ES-I3 (cell line): ENCODE measurements around the gene BRPF1.
"Not testable (repeated sequence)": the region's sequence is repeated elsewhere in the genome, so short reads cannot be mapped to it uniquely, and the experiment has no call there.

Experiments used
- H3K36me3 ChIP-seq: 2 replicates; pipeline ENCODE4 v1.6.1; 2013; ENCODE audit warnings: mild to moderate bottlenecking, low read length, control low read depth, moderate library complexity; ENCODE audit not compliant: insufficient read depth
- H3K4me1 ChIP-seq: 2 replicates; pipeline ENCODE4 v1.6.1; 2013; ENCODE audit warnings: mild to moderate bottlenecking, control low read depth, low read length; ENCODE audit not compliant: insufficient read depth
- H3K9ac ChIP-seq: 2 replicates; pipeline ENCODE4 v1.6.1; 2013; ENCODE audit warnings: low read depth, mild to moderate bottlenecking, low read length, moderate library complexity
- H3K9me3 ChIP-seq: 2 replicates; pipeline ENCODE4 v1.6.1; 2013; ENCODE audit warnings: mild to moderate bottlenecking, low read length, moderate library complexity; ENCODE audit not compliant: control insufficient read depth, insufficient read depth

Gene BRPF1

DNA sequence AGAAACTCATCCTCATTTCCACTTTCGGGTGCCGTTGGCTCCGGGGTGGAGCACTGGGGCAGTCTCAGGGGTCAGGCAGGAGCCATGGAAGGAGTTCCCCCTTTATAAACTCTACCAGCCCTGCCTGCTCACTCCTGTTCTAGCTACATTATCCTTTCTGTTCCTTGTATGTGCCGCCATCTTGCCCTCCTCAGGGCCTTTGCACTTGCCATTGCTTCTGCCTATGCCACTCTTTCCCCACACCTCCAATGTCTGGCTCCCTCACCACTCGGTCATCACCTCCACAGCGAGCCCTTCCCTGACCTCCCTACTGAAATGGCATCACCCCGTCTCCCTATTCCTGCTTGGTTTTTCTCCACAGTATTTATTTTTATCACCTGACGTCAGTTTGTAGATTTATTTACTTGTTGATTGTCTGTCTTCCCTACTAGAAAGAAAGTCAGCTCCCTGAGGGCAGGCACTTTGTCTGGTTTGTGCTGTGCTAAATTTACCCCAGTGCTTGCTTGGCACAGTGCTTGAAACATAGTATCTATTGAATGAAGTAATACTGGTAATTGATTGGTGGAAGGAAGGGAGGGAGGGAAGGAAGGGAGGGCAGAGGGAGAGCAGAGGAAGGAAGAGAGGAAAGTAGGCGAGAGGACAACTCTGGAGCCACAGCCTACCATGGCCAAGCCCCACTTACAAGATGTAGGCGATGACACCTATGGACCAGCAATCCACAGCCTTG, 29.4 kb downstream of the BRPF1 start:
- no peak overlapping the region for H3K9ac ChIP-seq
- 0 out of 2 replicates have a peak, but pooled peaks cover 3% of the 10 kb centered on the region for H3K36me3 ChIP-seq
- H3K9me3 ChIP-seq: no peaks in the 10 kb centered on the region
- H3K4me1 ChIP-seq: peaks cover 1% of the 10 kb centered on the region

DNA sequence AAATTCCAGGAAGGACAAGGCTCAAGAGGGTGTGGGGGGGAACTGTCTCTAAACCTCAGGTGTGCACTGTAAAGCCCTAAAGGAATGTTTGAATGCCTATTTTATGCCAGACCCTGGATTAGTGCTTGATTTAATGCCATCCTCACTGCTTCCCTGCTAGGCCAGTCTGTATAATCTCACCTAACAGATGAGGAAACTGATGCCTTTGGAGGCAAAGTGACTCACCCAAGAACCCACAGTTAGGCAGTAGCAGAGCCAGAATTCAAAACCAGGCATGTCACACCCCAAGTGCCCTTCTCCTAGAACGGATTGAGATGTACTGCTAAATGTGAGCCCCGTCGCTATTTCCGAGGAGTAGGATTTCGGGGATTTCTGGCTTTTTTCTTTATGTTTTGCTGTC, 30.4 kb downstream of the BRPF1 start:
- peaks cover 4% of the 10 kb centered on the region for H3K4me1 ChIP-seq
- H3K9me3 ChIP-seq: no peaks in the 10 kb centered on the region
- H3K9ac ChIP-seq: no peak overlapping the region
- H3K36me3 ChIP-seq: 0 out of 2 replicates have a peak, but pooled peaks cover 3% of the 10 kb centered on the region

- no peaks in the 10 kb centered on the region for H3K9me3 ChIP-seq
- H3K9ac ChIP-seq: no peak overlapping the region
- peaks cover 4% of the 10 kb centered on the region for H3K4me1 ChIP-seq
- 0 out of 2 replicates have a peak, but pooled peaks cover 3% of the 10 kb centered on the region for H3K36me3 ChIP-seq
These were observed 31.3 kb downstream of the BRPF1 start for GRCh38 chr3:9762871-9763270.

- H3K9me3 ChIP-seq: no peaks in the 10 kb centered on the region
- peaks cover 4% of the 10 kb centered on the region for H3K4me1 ChIP-seq
- H3K36me3 ChIP-seq: no peaks in the 10 kb centered on the region
- H3K9ac ChIP-seq: no peak overlapping the region
These were observed 34.3 kb downstream of the BRPF1 start for GRCh38 chr3:9765865-9766264.

DNA sequence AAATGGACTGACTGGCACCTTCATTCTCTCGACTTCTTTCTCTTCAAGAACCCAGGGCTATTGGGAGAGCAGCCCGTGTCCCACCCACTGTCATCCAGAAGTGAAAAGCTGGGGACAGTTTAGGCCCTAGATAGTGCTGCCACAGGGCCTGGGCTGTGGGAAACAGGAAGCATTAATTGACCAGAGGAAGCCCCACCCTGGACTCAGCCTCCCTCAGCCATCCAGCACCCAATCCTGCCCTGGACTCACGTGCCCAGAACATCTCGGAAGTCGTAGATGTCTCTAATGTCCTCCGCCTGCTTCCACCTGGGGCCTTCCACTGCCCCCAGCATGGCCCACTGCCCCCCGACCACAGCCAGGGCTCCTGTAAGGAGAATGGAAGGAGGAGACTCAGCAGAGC, 35.9 kb downstream of the BRPF1 start:
- no peaks in the 10 kb centered on the region for H3K9me3 ChIP-seq
- no peaks in the 10 kb centered on the region for H3K36me3 ChIP-seq
- no peak overlapping the region for H3K9ac ChIP-seq
- peaks cover 4% of the 10 kb centered on the region for H3K4me1 ChIP-seq

GRCh38 chr3:9768141-9768775, 36.7 kb downstream of the BRPF1 start:
- H3K36me3 ChIP-seq: no peaks in the 10 kb centered on the region
- no peak overlapping the region for H3K9ac ChIP-seq
- peaks cover 4% of the 10 kb centered on the region for H3K4me1 ChIP-seq
- H3K9me3 ChIP-seq: no peaks in the 10 kb centered on the region

DNA sequence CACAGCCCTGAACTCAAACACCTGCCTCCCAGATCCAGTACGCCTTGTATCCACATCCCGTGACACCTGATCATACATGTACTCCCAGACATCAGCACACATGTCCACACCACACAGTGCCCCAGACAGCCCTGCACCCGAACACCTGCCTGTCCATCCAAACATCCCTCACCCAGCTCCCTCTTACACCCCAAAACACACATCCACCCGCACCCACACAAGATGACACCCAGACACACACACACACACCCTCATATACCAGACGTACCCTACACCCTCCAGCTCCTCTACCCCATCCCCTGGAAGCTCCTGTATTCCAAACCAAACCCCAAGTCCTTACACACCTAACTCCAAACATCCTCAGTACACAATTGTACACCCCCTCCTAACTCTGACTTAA, 37.5 kb downstream of the BRPF1 start:
- Histone ChIP-seq H3K36me3 (no peaks in the 10 kb centered on the region), H3K9me3 (no peaks in the 10 kb centered on the region), H3K4me1 (peaks cover 4% of the 10 kb centered on the region), H3K9ac (peak overlapping the region; percentile 59; the same call in 1 of the 2 replicates)

DNA sequence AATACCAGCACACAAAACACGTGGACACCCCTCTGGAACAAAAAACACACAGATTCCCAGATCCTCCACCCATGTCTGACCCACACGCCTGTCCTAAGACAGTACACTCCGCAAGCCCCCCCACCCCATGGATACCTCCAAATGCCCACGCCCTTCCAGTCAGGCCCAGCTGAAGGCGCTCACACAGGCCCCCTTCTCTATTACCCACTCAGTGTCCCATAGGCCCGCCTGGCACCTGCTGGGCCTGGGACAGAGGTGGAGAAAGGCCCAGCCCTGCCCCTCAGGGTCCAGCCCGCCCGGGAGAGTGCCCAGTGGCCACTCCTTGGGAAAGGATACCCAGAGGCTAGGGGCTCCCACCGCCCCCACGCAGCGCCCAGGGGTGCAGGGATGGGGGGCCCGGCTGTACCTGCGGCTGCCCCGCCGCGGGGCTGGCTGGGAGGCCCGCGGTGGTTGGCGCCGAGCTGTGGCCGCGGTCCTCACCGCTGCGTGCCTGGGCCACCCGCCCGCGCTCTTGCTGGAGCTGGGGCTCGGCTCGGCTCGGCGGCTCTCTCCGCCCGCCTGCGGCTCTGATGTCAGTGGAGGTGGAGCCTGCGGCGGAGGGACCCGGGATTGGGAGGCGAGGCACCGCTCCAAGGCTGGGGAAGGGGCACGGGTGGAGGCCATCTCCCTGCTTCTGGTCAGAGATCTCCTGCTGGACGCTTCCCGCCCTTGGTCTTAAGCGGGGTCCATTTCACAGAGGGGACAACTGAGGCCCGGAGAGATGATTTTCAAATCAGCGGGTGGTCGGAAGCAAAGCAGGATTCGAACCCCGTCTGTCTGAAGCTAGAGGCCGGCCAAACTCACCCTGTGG, 38.1 kb downstream of the BRPF1 start, which contains the start of gene CAMK1:
Gene CAMK1 (minus strand): TSS at position 522 of the 850 bp plus-strand sequence. CDS start 2,198 bp downstream, outside the sequence.
- H3K9ac ChIP-seq: peak within 1 kb of the TSS; percentile 59; the same call in 1 of the 2 replicates
- peaks cover 4% of the 10 kb centered on the region for H3K4me1 ChIP-seq
- H3K9me3 ChIP-seq: no peaks in the 10 kb centered on the region
- H3K36me3 ChIP-seq: no peaks in the 10 kb centered on the region

GRCh38 chr3:9770276-9770812, 38.8 kb downstream of the BRPF1 start:
- H3K4me1 ChIP-seq: peaks cover 4% of the 10 kb centered on the region
- H3K9ac ChIP-seq: peak overlapping the region; percentile 59; the same call in 1 of the 2 replicates
- no peaks in the 10 kb centered on the region for H3K9me3 ChIP-seq
- H3K36me3 ChIP-seq: no peaks in the 10 kb centered on the region

GRCh38 chr3:9771007-9771406, 39.5 kb downstream of the BRPF1 start:
- not testable (repeated sequence) for H3K4me1 ChIP-seq, H3K36me3 ChIP-seq, H3K9ac ChIP-seq, H3K9me3 ChIP-seq

GRCh38 chr3:9776896-9777693, 45.6 kb downstream of the BRPF1 start:
- no peak overlapping the region for H3K9ac ChIP-seq
- no peaks in the 10 kb centered on the region; the same call in 1 of the 2 replicates for H3K36me3 ChIP-seq
- H3K9me3 ChIP-seq: no peaks in the 10 kb centered on the region
- H3K4me1 ChIP-seq: no peaks in the 10 kb centered on the region

GRCh38 chr3:9777694-9778021, 46.1 kb downstream of the BRPF1 start:
- Histone ChIP-seq H3K36me3 (no peaks in the 10 kb centered on the region; the same call in 1 of the 2 replicates), H3K9me3 (no peaks in the 10 kb centered on the region), H3K4me1 (no peaks in the 10 kb centered on the region), H3K9ac (no peak overlapping the region)

DNA sequence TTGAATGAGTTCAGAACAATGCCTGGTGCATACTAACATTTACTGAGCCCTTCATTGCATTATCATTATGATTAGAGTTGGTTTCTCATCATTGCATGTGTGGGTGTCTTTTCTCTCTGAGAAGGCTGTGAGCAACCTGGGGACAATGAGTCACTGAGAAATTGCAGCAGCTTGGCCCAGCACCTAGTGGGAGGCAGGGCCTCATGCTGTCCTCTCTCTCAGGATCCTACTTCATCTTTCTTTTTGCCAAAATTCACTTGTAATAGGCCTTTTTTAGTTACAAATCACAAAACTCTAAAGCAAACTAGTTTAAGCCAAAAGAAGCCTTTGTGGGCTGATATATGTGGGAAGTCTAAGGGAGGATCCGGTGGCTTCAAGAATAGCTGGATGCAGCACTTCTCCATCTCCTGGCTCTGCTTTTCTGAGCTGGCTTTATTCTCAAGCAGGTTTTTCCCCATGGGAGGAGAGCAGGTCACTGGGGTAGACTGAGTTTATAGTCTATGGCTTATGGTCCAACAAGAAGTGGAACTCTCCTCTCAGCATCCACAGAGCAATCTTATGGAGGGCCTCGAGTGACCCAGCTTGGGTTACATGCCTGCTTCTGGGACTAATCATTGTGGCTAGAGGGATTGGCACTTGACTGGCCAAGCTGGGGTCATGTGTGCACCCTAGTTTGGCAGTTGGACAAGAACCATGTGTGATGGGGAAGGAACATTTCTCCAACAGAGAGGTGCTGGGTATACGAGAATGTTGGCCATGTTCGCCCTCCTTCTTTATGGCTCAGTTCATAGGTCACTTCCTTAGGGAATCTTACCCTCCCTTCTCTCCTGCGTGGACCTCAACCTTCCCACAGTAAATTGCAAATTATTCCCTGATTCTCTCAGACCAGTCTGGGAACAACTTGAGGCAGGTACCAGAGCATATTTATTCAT, 46.9 kb downstream of the BRPF1 start:
- Histone ChIP-seq H3K9ac (no peak overlapping the region), H3K9me3 (no peaks in the 10 kb centered on the region), H3K36me3 (no peaks in the 10 kb centered on the region; the same call in 1 of the 2 replicates), H3K4me1 (no peaks in the 10 kb centered on the region)
